ENCODE results near the gene TBCK.
"Not testable (repeated sequence)": the region's sequence is repeated elsewhere in the genome, so short reads cannot be mapped to it uniquely, and the experiment has no call there.

The TBCK gene

DNA sequence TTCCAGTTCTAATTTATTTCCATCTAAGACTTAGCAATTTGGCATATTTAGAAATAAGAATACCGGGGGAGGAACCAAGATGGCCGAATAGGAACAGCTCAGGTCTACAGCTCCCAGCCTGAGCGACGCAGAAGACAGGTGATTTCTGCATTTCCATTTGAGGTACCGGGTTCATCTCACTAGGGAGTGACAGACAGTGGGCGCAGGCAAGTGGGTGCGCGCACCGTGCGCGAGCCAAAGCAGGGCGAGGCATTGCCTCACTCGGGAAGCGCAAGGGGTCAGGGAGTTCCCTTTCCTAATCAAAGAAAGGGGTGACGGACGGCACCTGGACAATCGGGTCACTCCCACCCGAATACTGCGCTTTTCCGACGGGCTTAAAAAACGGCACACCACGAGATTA, 102.7 kb downstream of the TBCK start:
- DNase-seq (ENCODE audit: low spot score): not testable (repeated sequence)

- no peak for DNase-seq (ENCODE audit: low spot score)
These were observed 106.0 kb downstream of the TBCK start for GRCh38 chr4:106210021-106210420.

- DNase-seq (ENCODE audit: low spot score): no peak
These were observed 107.2 kb downstream of the TBCK start for GRCh38 chr4:106208481-106209460.

DNA sequence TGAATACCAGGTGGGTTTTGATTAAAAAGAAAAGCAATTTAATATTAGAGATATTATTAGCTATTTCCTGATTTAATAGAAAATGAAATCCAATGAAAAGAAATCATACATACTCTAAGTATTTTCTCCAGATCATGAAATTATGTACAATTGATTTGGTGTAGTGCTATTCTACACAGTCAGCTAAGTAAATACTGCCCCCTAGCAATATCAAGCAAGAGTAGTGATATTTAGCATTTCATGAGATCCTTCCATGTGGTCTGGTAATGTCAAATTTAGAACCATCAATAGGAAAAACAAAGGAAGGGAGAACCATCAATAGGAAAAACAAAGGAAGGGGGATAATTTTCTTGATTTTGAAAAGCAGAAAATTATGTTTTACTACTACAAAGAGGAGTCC, 114.6 kb downstream of the TBCK start:
- DNase-seq (ENCODE audit: low spot score): no peak

DNA sequence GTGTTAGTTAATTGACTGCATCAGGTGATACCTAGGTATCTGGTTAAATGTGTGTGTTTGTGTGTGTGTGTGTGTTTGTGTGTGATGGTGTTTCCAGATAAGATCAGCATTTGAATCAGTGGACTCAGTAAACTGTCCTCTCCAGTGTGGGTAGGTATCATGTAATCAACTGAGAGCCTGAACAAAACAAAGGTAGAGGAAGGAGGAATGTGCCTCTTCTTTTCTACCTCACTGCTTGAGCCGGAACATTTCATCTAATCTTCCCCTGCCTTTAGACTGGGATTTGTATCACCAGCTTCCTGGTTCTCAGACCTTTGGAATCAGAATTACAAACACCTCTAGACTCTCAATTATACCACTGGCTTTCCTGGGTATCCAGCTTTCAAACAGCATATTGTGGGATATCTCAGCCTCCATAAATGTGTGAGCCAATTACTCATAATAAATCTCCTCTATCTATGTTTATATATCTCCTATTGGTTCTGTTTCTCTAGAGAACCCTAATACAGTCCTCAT, 120.5 kb downstream of the TBCK start:
- no peak for DNase-seq (ENCODE audit: low spot score)

GRCh38 chr4:106194801-106195200, 121.2 kb downstream of the TBCK start:
- no peak for DNase-seq (ENCODE audit: low spot score)

DNA sequence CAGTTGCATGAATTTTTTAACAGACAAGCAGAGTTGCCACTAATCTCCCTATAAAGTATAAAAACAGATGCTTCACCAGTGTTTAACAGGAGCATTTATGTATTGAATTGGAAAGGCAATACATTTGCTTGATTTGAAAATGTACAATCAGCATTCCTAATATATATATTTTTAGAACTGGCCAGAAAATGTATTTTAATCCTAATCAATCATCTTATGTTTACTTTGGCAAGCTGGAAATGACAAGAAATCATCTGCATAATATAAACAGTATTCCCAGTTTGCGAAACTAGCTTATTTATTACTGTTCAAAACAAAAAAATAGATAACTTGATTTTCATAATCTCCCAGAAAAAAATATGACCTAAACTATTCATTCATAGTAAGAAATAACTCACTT, 123.9 kb downstream of the TBCK start:
- no peak for DNase-seq (ENCODE audit: low spot score)

DNA sequence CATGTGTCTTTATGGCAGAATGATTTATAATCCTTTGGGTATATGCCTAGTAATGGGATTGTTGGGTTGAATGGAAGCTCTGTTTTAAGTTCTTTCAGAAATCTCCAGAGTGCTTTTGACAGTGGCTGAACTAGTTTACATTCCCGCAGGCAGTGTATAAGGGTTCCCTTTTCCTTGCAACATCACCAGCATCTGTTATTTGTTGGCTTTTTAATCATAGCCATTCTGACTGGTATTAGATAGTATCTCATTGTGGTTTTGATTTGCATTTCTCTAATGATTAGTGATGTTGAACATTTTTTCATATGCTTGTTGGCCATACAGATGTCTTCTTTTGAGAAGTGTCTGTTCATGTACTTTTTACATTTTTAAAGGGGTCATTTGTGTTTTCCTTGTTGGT, 129.8 kb downstream of the TBCK start:
- DNase-seq (ENCODE audit: low spot score): no peak

GRCh38 chr4:106183551-106183950, 132.5 kb downstream of the TBCK start:
- no peak for DNase-seq (ENCODE audit: low spot score)

DNA sequence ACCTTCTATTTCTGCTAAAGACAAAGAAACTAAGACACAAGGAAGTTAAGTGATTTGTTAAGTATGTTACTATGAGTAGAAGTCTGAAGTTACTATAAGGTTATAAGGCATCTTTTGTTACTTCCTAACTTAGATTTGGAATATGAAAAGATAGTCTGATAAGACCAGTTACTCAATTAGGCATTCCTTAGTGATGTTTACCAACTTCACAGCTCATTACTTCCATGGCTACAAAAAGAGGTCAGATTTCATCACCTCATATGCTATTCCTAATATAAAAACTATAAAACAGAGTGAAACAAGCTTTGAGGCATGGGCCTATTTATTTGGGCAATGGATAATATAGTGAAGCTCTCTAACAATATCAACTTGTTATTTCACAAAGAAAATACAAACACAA, 143.1 kb downstream of the TBCK start:
- DNase-seq (ENCODE audit: low spot score): no peak

DNA sequence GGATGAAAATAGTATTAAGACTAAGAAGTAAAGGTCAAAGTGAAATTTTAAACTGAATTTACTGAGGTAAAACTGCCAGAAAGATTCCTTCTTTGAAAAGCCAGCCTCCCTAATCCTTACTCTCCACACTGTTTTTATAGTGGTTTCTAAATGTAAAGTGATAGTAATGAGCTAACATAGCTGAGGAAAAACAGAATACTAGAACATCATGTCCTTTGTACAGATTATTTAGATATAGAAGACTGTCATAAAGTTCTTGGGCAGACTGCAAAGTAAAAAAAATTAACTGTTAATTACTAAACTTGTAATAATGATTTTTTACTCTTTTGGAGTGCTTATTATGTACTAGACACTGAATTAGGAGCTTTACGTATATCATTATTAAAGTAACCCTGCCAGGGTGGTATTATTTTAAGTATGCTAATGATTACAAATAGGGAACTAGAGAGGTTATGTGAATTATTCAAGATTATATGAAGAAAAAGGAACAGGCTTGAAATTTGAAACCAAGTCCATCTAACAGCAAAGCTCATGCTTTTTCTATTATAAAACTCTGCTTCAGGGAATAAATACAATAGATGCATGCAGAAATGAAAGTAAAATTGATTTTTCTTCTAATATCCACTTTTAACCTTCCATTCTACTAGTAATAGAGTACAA, 150.5 kb downstream of the TBCK start:
- DNase-seq (ENCODE audit: low spot score): no peak

GRCh38 chr4:106162278-106162677, 153.7 kb downstream of the TBCK start:
- DNase-seq (ENCODE audit: low spot score): no peak

GRCh38 chr4:106160560-106160959, 155.4 kb downstream of the TBCK start:
- DNase-seq (ENCODE audit: low spot score): no peak

GRCh38 chr4:106149911-106150310, 166.1 kb downstream of the TBCK start:
- DNase-seq (ENCODE audit: low spot score): no peak

GRCh38 chr4:106149026-106149425, 167.0 kb downstream of the TBCK start:
- no peak for DNase-seq (ENCODE audit: low spot score)

DNA sequence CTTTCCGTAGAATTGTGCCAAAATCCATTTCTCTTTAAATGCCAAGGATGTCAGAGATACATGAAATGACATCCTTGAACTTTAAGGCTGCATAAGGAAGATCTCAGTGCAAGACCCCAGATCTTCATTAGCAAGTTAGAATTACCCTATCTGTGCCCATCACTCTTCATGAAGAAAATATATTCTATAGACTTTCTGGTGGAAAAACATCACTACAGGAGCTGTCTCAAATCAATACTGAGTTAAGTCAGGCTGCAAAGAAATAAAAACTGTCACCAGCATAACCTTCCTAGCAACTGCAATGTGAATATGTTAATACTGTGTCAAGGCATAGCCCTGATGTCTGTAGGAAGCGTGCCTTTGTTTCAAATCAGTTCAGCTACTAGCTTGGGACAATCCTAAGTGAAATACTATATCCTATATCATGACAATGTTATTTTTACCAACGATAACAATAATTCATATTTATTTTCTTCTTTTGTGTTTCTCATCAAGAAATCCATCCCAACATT, 173.3 kb downstream of the TBCK start:
- no peak for DNase-seq (ENCODE audit: low spot score)

GRCh38 chr4:106140601-106141000, 175.4 kb downstream of the TBCK start:
- DNase-seq (ENCODE audit: low spot score): peak; percentile 6

DNA sequence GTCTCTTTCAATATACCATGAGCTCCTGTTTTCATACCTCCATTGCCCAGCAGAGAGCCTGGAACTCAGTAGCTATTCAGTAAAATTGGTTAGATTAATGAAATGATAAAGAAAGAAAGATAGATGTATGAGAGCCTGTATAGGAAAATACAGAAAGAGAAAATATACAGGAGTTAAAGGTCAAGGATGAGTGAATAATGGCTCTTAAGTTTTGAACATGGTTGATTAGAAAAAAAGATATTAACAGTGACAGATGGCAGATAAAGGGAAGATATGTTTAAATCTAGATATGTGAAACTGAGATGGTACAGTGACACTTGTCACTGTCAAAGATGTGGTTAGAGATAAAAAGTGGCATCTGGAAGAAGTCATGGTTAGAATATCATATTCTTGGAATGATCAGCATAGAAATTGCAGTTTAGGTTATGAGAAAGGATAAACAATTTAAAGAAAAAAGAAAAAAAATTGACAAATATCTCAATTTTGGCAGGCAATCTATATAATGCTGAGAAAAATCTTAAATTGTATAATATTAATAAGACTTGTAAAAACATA, 179.2 kb downstream of the TBCK start:
- DNase-seq (ENCODE audit: low spot score): no peak

GRCh38 chr4:106132045-106132444, 184.0 kb downstream of the TBCK start:
- no peak for DNase-seq (ENCODE audit: low spot score)

DNA sequence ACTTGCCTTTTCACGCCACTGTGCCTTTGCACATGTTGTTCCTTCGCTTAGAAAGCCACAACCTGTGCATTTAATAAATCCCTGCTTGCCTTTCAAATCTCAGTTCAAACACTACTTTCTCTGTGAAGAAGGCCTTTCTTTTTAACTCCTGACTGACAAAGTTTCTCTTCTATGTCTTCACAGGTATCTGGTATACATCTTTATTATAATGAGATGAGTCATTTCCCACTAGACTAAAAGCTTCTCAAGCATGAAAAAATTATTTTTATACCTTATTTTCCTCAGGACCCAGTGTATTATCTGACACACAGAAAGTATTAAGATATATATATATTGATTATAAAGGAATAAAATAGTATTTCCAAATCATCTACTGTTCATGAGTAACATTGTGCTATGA, 189.9 kb downstream of the TBCK start:
- no peak for DNase-seq (ENCODE audit: low spot score)

- DNase-seq (ENCODE audit: low spot score): not testable (repeated sequence)
These were observed 196.0 kb downstream of the TBCK start for GRCh38 chr4:106119949-106120555.

- DNase-seq (ENCODE audit: low spot score): no peak
These were observed 200.0 kb downstream of the TBCK start for GRCh38 chr4:106116025-106116424.
